HepG2 (cell line): ENCODE measurements around the gene MRPS10. TPM values are rescaled to one million over a fixed set of nuclear protein-coding genes. Genes with fewer than 3 reads are reported as not detected.

Experiments
- BHLHE40 ChIP-seq: IDR thresholded peaks from 2 replicates; pipeline ENCODE4 v1.6.1; 2011; ENCODE audit warnings: low read length, improper control_type of control experiment
- IRF2 ChIP-seq: IDR thresholded peaks from 2 replicates; pipeline ENCODE4 v1.6.1; 2018; ENCODE audit warnings: missing genetic modification reagents, missing compliant biosample characterization
- MAF1 ChIP-seq: sonication (generic); formaldehyde crosslinking; IDR thresholded peaks from 2 replicates; pipeline ENCODE4 v1.5.0; 2020; ENCODE audit warnings: missing genetic modification reagents, borderline replicate concordance
- MYPOP ChIP-seq: sonication (generic); formaldehyde crosslinking; IDR thresholded peaks from 2 replicates; pipeline ENCODE4 v1.8.1; 2023; ENCODE audit warnings: mild to moderate bottlenecking, moderate library complexity, missing genetic modification reagents
- NCOR1 ChIP-seq: fragments of 200-600 bp; sonication (generic); IDR thresholded peaks from 2 replicates; pipeline ENCODE4 v1.7.0; 2017; ENCODE audit warnings: antibody characterized with exemption, low read length, borderline replicate concordance
- RAD21 ChIP-seq: fragments of 450-650 bp; formaldehyde crosslinking; IDR thresholded peaks from 2 replicates; pipeline ENCODE4 v1.5.0; 2020; ENCODE audit warnings: mild to moderate bottlenecking
- RARG ChIP-seq: sonication (generic); formaldehyde crosslinking; IDR thresholded peaks from 2 replicates; pipeline ENCODE4 v1.4.0; 2020; ENCODE audit warnings: low read depth, mild to moderate bottlenecking, missing genetic modification reagents
- RELA ChIP-seq: sonication (generic); formaldehyde crosslinking; IDR thresholded peaks from 2 replicates; pipeline ENCODE4 v1.4.0; 2020; ENCODE audit warnings: missing genetic modification reagents
- SP140L ChIP-seq: sonication (generic); formaldehyde crosslinking; IDR thresholded peaks from 2 replicates; pipeline ENCODE4 v1.4.0; 2020; ENCODE audit warnings: missing genetic modification reagents, borderline replicate concordance
- TGIF2 ChIP-seq: IDR thresholded peaks from 2 replicates; pipeline ENCODE4 v1.6.1; 2016; ENCODE audit warnings: control low read depth, missing compliant biosample characterization
- TP53 ChIP-seq: sonication (generic); formaldehyde crosslinking; conservative IDR thresholded peaks from 2 replicates; pipeline ENCODE4 v1.4.0; 2020; ENCODE audit warnings: missing genetic modification reagents
- U2AF2 ChIP-seq: fragments of 200-400 bp; formaldehyde crosslinking; IDR thresholded peaks from 2 replicates; pipeline ENCODE4 v1.6.1; 2017; ENCODE audit warnings: low read depth, mild to moderate bottlenecking, low read length
- ZBED4 ChIP-seq: sonication (generic); formaldehyde crosslinking; IDR thresholded peaks from 2 replicates; pipeline ENCODE4 v1.4.0; 2020; ENCODE audit warnings: missing genetic modification reagents, borderline replicate concordance
- ZNF329 ChIP-seq: sonication (generic); formaldehyde crosslinking; IDR thresholded peaks from 2 replicates; pipeline ENCODE4 v1.9.0; 2021; ENCODE audit warnings: low read depth, mild to moderate bottlenecking, missing genetic modification reagents
- ZNF354B ChIP-seq: sonication (generic); formaldehyde crosslinking; IDR thresholded peaks from 2 replicates; pipeline ENCODE4 v1.8.0; 2022; ENCODE audit warnings: mild to moderate bottlenecking, missing genetic modification reagents
- ZNF496 ChIP-seq: sonication (generic); formaldehyde crosslinking; IDR thresholded peaks from 2 replicates; pipeline ENCODE4 v1.8.1; 2023; ENCODE audit warnings: mild to moderate bottlenecking, moderate library complexity, missing genetic modification reagents; ENCODE audit not compliant: insufficient replicate concordance
- ZNF552 ChIP-seq: sonication (generic); formaldehyde crosslinking; IDR thresholded peaks from 2 replicates; pipeline ENCODE4 v1.9.0; 2022; ENCODE audit warnings: missing genetic modification reagents, mild to moderate bottlenecking, borderline replicate concordance
- ZNF564 ChIP-seq: sonication (generic); formaldehyde crosslinking; IDR thresholded peaks from 2 replicates; pipeline ENCODE4 v1.8.1; 2023; ENCODE audit warnings: mild to moderate bottlenecking, missing genetic modification reagents
- ZNF7 ChIP-seq: IDR thresholded peaks from 2 replicates; pipeline ENCODE4 v1.6.1; 2016; ENCODE audit warnings: missing biosample characterization, missing genetic modification reagents
- ZNF720 ChIP-seq: sonication (generic); formaldehyde crosslinking; IDR thresholded peaks from 2 replicates; pipeline ENCODE4 v1.4.0; 2020; ENCODE audit warnings: missing genetic modification reagents
- ZNF792 ChIP-seq: IDR thresholded peaks from 2 replicates; pipeline ENCODE4 v1.6.1; 2016
- polyA plus RNA-seq, 8 experiments: library from polyadenylated mRNA; depleted of rRNA in 3 of 8; stranded (reverse) in 7 of 8; unstranded in 1 of 8; fragments of >200 nt; fragmentation: Illumina TruSeq in 4 of 8; extraction: Trizol in 4 of 8; gene quantifications; 2 replicates each; pipeline versions ENCODE4 v1.2.1 to v1.2.3, GENCODE V29; 2011 to 2016; ENCODE audit warnings: low read depth in 4 of 8, missing spikeins in 1 of 8, mixed read lengths in 1 of 8; ENCODE audit not compliant: insufficient read depth in 1 of 8
- total RNA-seq, 5 experiments: library from RNA; depleted of rRNA; stranded (reverse); fragments of >200 nt; fragmentation: Illumina TruSeq; extraction: Trizol; gene quantifications; 2 replicates each; pipeline ENCODE4 v1.2.3, GENCODE V29; 2016; ENCODE audit warnings: low read depth in 1 of 5
- TF ChIP-seq, protein P1 (sequence below): sonication (generic); formaldehyde crosslinking; IDR thresholded peaks from 2 replicates; pipeline ENCODE4 v1.4.0; 2020; ENCODE audit warnings: missing genetic modification reagents

The MRPS10 gene
- total and polyA plus RNA-seq, 2 of the 13 experiments (the other 11 are each of a cell fraction or from before 2014, with no cell fraction given) = 31.7 to 54.6 TPM

- no peak for TF ChIP-seq ZBED4 (CRISPR knock-in tag)
- peak; percentile 85 for TF ChIP-seq MYPOP (CRISPR knock-in tag)
- peak; percentile 77; the same call in 1 of the 2 replicates for TF ChIP-seq ZNF564
- peak; percentile 84 for TF ChIP-seq RELA
- TF ChIP-seq RARG (CRISPR knock-in tag) = no peak
- peak; percentile 95 for TF ChIP-seq ZNF792 (CRISPR knock-in tag)
- TF ChIP-seq ZNF329 (CRISPR knock-in tag) = no peak
- TF ChIP-seq ZNF720 (CRISPR knock-in tag) = no peak
- TF ChIP-seq IRF2 (CRISPR knock-in tag) = peak; percentile 96
- peak; percentile 29; the same call in 1 of the 2 replicates for TF ChIP-seq ZNF7 (CRISPR knock-in tag)
- no peak for TF ChIP-seq NCOR1
- 0 out of 2 replicates have a peak, but pooled peaks have one; percentile 18 for TF ChIP-seq RAD21
- TF ChIP-seq ZNF354B (CRISPR knock-in tag) = no peak
- no peak for TF ChIP-seq TGIF2 (CRISPR knock-in tag)
- TF ChIP-seq, protein P1, sequence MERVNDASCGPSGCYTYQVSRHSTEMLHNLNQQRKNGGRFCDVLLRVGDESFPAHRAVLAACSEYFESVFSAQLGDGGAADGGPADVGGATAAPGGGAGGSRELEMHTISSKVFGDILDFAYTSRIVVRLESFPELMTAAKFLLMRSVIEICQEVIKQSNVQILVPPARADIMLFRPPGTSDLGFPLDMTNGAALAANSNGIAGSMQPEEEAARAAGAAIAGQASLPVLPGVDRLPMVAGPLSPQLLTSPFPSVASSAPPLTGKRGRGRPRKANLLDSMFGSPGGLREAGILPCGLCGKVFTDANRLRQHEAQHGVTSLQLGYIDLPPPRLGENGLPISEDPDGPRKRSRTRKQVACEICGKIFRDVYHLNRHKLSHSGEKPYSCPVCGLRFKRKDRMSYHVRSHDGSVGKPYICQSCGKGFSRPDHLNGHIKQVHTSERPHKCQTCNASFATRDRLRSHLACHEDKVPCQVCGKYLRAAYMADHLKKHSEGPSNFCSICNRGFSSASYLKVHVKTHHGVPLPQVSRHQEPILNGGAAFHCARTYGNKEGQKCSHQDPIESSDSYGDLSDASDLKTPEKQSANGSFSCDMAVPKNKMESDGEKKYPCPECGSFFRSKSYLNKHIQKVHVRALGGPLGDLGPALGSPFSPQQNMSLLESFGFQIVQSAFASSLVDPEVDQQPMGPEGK (CRISPR knock-in tag) = peak; percentile 65
- TF ChIP-seq SP140L (CRISPR knock-in tag) = peak; percentile 81; the same call in 1 of the 2 replicates
- 0 out of 2 replicates have a peak, but pooled peaks have one; percentile 34 for TF ChIP-seq BHLHE40
- TF ChIP-seq TP53 = no peak; the same call in 1 of the 2 replicates
- TF ChIP-seq ZNF496 = no peak
- TF ChIP-seq ZNF552 (CRISPR knock-in tag) = peak; percentile 24; the same call in 1 of the 2 replicates
- TF ChIP-seq MAF1 (CRISPR knock-in tag) = no peak
- no peak for TF ChIP-seq U2AF2
These were observed at the start of gene MRPS10 (continued) for GRCh38 chr6:42217519-42218367.
